Peyer's patch (tissue), 4 donors: ENCODE results near the gene ZNF280D.

Experiments
- CTCF ChIP-seq, 6 experiments: fragments of 450-650 bp in 4 of 6; fragments of 200-600 bp in 2 of 6; sonication (generic) in 1 of 6; IDR thresholded peaks; one replicate each; pipeline ENCODE4 v1.5.1; 2017 to 2019; ENCODE audit warnings: antibody characterized with exemption in 6 of 6, mild to moderate bottlenecking in 3 of 6, moderate library complexity in 1 of 6
- POLR2A ChIP-seq, 2 donors: fragments of 450-650 bp; IDR thresholded peaks; one replicate each; pipeline ENCODE4 v1.5.1; 2017; ENCODE audit warnings: antibody characterized with exemption in 2 of 2, mild to moderate bottlenecking in 2 of 2, moderate library complexity in 2 of 2

GRCh38 chr15:56733136-56734012 is at the start of gene ZNF280D:
- no peak for TF ChIP-seq CTCF (IDR thresholded peaks at IDR 0.05)
- peak; percentile 34 to 49 for TF ChIP-seq POLR2A (IDR thresholded peaks at IDR 0.05)
